ENCODE data around the gene CHADL.

CHADL gene

GRCh38 chr22:41256254-41257253 is 15.8 kb upstream of the CHADL start:
- DNase-seq, result no peak

- DNase-seq, result no peak
Observed at GRCh38 chr22:41254230-41254629, 13.5 kb upstream of the CHADL start.

- DNase-seq, result no peak
Observed at GRCh38 chr22:41252365-41252764, 11.6 kb upstream of the CHADL start.

DNA sequence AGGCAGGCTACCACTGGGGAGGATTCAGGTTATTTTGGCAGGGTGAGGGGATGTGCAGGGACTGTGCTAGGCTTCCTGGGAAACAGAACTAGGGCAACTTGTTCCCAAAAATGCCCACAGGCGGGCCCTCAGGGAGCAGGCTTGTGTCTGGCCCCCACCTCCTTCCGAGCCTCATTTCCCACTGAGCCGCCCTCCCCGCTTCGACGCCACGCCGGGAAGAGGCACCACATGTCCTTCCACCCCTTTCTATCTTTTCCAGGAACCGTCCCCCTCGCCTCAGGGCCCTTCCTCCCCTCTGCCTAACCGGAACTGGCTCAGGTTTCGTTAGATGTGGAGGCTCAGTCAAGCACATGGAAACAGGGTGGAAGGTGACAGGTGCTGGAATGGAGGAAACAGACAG is 9.4 kb upstream of the CHADL start:
- no peak for DNase-seq

GRCh38 chr22:41249442-41249841 is 8.7 kb upstream of the CHADL start:
- no peak for DNase-seq

DNA sequence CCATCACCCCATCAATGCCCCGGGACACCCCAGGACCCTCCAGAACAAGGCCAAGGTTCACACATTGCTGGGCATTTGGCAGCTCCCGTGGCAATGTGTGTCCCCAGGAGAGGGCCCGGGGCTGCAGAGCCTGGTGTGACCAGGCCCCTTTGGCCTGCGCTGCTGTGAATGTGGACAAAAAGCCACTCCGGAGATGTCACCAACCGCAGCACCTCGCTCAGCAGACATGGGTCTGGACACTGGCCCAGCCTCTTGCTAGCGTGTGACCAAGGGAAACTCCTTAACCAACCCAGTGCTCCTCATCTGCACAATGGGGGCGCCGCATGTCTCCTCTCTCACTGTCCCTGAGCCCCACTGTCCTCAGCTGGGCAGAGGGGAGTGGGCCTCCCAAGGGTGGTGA is 8.0 kb upstream of the CHADL start:
- DNase-seq, result no peak

GRCh38 chr22:41248314-41248713 is 7.6 kb upstream of the CHADL start:
- no peak for DNase-seq

DNA sequence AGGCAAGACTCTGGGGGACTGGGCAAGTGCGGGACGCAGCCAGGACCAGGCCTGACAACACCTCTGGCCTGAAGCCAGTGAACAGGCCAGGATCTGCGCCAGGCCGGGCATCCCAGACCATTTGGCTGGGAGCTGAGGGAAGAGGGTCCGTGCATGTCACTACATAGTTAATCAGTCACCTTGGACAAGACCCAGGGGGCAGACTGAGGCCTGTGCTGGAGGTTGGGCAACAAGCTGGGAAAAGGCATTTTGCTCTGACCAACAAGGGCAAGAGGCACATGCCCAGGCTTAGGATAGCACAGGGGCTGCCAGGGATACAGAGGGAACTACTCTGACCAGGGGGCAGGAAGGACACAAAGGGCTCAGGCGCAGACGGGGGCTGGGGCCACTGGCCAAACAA is 7.0 kb upstream of the CHADL start:
- DNase-seq, result no peak

DNA sequence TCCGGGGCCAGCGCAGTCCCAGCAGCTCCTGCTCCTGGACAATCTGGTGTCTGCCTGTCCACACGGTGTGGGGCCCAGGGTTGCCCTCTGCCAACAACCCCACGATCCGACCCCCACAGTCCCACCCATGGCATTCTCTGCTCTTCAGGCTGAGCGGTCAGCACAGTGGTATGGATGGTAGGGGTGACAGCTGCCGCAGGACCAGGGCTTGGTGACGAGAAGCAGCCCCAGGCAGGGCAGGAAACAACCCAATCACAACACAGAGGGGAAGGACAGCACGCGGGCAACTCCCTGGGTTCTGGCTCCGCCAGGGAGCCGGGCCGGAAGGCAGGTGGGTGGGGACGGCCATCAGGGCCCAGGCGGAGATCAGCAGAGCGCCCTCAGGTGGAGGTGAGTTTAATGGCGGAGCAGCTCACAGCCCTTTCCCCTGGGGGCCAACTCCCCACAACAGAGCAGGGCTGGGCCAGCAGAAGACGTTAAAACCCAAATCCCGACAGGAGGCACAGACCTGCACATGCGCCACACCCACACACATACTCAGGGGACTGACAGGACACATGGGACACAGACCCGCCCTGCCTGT is 5.3 kb upstream of the CHADL start:
- DNase-seq, result no peak

DNA sequence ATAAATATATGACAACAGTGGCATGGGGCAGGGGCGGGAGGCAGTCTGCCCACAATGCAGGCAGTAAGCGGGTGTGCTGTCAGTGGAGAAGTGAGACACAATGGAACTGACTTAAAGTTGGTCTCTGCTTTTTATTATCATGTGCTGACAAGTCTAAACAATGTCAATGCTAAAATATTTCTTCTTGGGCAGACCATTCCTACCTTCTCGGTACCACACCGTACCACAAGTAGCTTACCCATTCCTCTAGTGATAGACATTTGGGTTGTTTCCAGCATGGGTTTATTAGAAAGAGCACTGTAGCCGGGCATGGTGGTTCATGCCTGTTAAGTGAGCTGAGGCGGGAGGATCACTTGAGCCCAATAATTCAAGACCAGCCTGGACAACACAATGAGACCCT is 2.6 kb upstream of the CHADL start:
- no peak for DNase-seq

- no peak for DNase-seq
Observed at GRCh38 chr22:41242396-41243117, 1.8 kb upstream of the CHADL start.

- DNase-seq, result no peak
Observed at GRCh38 chr22:41241133-41241676, 474 bp upstream of the CHADL start.

DNA sequence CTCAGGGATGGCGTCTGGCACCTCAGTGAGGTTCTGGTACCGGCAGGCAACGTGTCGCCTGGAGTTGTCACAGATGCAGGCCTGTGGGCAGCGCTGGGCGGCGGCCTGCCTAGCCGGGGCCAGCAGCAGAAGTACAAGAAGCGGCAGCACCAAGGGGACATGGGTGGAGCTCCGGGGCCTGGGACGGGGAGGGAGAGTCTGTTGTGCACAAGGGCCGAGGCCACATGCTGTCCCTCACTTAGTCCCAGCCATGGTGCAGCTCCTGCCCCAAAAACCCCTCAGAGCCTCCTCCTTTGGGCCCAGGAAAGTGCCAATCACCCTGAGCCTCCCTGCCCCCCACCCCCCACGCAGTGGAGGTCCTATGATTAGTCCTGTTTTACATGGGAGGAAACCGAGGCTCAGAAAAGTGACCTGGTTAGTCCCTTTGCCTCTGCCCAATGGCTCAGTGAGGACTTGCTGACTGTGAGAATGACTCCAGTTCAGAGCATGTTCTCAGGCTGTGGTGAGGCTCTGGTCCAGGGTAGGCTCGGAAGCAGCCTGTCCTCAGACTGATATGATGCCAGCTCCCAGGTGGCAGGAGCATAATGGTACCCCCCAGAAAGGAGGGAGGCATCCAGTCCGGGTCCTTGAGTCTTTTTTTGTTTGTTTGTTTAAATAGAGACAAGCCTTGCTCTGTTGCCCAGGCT is 1.1 kb downstream of the CHADL start:
- no peak for DNase-seq

- no peak for DNase-seq
Observed at GRCh38 chr22:41238570-41239442, 1.9 kb downstream of the CHADL start.

- DNase-seq, result peak; percentile 72
Observed at GRCh38 chr22:41237707-41238569, 2.8 kb downstream of the CHADL start.

DNA sequence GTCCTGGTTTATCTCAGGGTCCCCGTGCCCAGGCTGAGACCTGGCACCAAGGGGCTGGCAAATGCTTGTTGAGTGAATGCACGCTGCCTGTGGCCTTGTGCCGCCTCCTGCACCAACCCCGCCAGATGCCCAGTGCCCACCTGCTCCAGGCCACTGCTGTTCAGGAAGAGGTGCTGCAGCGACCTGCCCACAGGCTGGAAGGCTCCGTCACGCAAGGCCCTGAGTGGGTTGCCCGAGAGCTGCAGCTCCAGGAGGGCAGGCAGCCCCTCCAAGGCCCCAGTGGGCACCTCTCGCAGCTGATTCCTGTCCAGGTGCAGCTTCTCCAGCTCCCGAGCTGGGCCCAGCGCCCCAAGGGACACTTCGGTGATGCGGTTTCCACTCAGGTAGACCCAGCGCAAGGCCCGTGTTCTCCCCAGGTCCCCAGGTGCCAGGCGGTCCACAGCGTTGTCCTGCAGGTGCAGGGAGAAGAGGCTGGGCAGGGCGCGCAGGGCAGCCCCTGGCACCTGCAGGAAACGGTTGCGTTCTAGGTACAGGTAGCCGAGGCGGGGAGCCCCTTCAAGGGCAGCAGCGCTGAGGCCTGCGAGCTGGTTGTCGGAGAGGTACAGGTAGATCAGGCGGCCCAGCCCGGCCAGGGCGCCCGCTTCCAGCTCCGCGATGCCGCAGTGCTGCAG is 3.6 kb downstream of the CHADL start:
- no peak for DNase-seq

GRCh38 chr22:41234815-41235695 is 5.7 kb downstream of the CHADL start:
- no peak for DNase-seq

DNA sequence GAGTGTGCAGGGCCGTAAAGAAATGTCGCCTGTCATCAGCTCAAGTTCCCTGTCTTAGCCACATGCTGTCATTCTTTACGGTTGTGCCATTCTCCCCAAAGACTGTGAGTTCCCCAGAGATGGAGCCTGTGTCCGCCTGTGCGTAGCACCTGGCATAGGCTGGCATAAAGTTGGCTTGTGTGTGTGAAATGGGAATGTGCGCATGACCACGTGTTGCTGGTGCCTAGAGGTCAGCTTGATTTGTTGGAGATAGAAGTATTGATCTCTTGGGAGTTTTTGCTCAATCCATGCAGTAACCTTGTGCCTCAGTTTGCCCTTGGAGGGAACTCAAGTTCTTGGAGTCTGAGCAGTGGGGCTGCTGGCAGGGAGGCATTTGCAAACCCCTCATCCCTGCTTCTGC is 9.4 kb downstream of the CHADL start:
- no peak for DNase-seq

- no peak for DNase-seq
Observed at GRCh38 chr22:41230401-41230785, 10.3 kb downstream of the CHADL start.

Measured in suppressor macrophage treated with lipopolysaccharide for 4 hours (primary cell).